ENCODE results near the gene CYP2W1. TPM values are rescaled to one million over a fixed set of nuclear protein-coding genes. Genes with fewer than 3 reads are reported as not detected.
"Not testable (repeated sequence)": the region's sequence is repeated elsewhere in the genome, so short reads cannot be mapped to it uniquely, and the experiment has no call there.

The CYP2W1 gene
- total and polyA plus RNA-seq, 4 experiments from 2014 or later: not detected

DNA sequence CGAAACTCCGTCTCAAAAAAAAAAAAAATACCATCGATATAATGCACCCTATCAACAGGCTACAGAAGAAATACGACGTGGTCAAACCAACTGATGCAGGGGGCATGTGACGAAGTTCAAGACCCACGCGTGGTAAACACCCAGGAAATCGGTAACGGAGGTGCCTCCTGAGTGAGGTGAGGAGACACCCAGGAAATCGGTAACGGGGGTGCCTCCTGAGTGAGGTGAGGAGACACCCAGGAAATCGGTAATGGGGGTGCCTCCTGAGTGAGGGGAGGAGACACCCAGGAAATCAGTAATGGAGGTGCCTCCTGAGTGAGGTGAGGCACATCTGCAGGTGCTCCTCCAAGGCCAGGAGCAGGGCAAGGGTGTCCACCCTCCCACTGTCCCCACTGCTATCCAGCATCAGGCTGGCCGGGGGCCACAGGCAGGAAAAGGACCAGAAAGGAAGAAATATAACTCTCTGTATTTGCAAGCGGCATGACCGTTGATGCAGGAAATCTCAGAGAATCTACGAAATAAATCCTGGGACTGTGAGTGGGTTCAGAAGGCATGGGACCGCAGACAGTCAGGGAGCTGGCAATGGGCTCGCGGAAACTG lies 50.7 kb downstream of the CYP2W1 start:
- Histone ChIP-seq H3K27ac (ENCODE audit: low read depth, low read length) (peak overlapping the region; percentile 7), H3K9me3 (ENCODE audit: control insufficient read depth in 1 of 2, low read length in 2 of 2) (no peaks in the 10 kb centered on the region), H3K27me3 (ENCODE audit: insufficient read depth, low read length) (no peaks in the 10 kb centered on the region), H3K4me1 (ENCODE audit: insufficient read depth, low read length) (peaks cover 46% of the 10 kb centered on the region), H3K4me3 (ENCODE audit: low read length in 2 of 2) (peak overlapping the region in 1 of 2 donors; percentile 20), H3K36me3 (ENCODE audit: insufficient read depth, low read length) (no peaks in the 10 kb centered on the region)
- peak; percentile 70 to 79 (median 74) for DNase-seq
- H3K4me1 Mint-ChIP-seq: peaks cover 30 to 62% (median 42%) of the 10 kb centered on the region in 4 donors
- peak overlapping the region; percentile 62 to 98 (median 94) for H3K27ac Mint-ChIP-seq
- H3K9me3 Mint-ChIP-seq: no peaks in the 10 kb centered on the region
- peak overlapping the region; percentile 46 to 88 (median 80) for H3K4me3 Mint-ChIP-seq
- H3K27me3 Mint-ChIP-seq: no peaks in the 10 kb centered on the region
- intact Hi-C loops (cut with micrococcal nuclease): no loop called here
- CTCF ChIA-PET (ENCODE audit: partially characterized antibody): interaction anchor here (0.7 to 1.7 kb wide), 5 partner anchors 11 to 57 kb away, joined by 3 to 7 read pairs (median 3); partner anchors contain the start of gene GPR146
- POLR2A ChIA-PET (ENCODE audit: partially characterized antibody): interaction anchor here (1.1 to 1.7 kb wide), 2 partner anchors 10 to 12 kb away, joined by 3 to 5 read pairs; no protein-coding TSS in a partner anchor
- H3K36me3 Mint-ChIP-seq: no peaks in the 10 kb centered on the region

DNA sequence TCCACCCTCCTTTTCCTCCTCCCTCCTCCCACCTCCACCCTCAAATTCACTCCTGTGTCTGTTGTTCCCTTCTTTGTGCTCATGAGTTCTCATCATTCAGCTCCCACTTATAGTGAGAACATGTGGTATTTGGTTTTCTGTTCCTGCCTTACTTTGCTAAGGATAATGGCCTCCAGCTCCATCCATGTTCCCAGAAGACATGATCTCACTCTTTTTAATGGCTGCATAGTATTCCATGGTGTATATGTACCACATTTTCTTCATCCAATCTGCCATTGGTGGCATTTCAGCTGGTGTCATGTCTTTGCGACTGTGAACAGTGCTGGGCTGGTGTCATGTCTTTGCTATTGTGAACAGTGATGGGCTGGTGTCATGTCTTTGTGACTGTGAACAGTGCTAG lies 51.8 kb downstream of the CYP2W1 start:
- ChIA-PET POLR2A (ENCODE audit: partially characterized antibody) (interaction anchor here (1.1 to 1.7 kb wide), 2 partner anchors 9 to 11 kb away, joined by 3 to 5 read pairs; no protein-coding TSS in a partner anchor), CTCF (ENCODE audit: partially characterized antibody) (interaction anchor here (1.3 to 1.7 kb wide), 2 partner anchors 10 to 42 kb away, joined by 4 to 7 read pairs; partner anchors contain the start of gene GPR146)
- H3K4me1 ChIP-seq (ENCODE audit: insufficient read depth, low read length): peaks cover 35% of the 10 kb centered on the region
- H3K27me3 Mint-ChIP-seq; H3K36me3 Mint-ChIP-seq; H3K9me3 ChIP-seq (ENCODE audit: control insufficient read depth in 1 of 2, low read length in 2 of 2); H3K27ac ChIP-seq (ENCODE audit: low read depth, low read length); H3K36me3 ChIP-seq (ENCODE audit: insufficient read depth, low read length); H3K9me3 Mint-ChIP-seq; intact Hi-C loops (cut with micrococcal nuclease); H3K4me3 ChIP-seq (ENCODE audit: low read length in 2 of 2); DNase-seq; H3K27me3 ChIP-seq (ENCODE audit: insufficient read depth, low read length): not testable (repeated sequence)
- H3K4me1 Mint-ChIP-seq: peaks cover 27 to 51% (median 34%) of the 10 kb centered on the region in 4 donors
- peak overlapping the region in 5 of 8 donors; percentile 9 to 60 (median 38) for H3K4me3 Mint-ChIP-seq
- H3K27ac Mint-ChIP-seq: peak overlapping the region in 3 of 7 donors; percentile 42 to 78 (median 75)

DNA sequence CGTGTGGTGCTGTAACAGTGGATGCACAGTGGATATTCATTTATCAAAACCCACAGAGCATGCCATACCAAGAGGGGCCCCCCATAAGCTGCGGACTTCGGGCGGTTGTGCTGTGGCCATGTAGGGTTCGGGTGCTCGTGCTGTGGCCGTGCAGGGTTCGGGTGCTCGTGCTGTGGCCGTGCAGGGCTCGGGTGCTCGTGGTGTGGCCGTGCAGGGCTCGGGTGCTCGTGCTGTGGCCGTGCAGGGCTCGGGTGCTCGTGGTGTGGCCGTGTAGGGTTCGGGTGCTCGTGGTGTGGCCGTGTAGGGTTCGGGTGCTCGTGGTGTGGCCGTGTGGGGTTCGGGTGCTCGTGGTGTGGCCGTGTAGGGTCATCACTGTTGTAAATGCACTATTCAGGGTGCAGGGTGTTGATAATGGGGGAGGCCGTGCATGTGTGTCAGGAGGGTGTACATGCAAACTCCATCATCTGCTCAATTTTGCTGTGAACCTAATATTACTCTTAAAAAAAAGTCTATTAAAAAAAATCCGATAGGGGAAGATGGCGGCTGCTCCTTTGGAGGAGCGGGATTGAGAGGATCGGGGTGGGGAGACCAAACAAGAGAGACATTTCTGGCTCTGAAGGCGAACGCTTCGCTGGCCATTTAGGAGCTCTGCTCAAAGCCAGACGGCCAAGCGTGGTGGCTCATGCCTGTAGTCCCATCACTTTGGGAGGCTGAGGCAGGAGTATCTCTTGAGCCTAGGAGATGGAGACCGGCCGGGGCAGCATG lies 53.4 kb downstream of the CYP2W1 start:
- H3K9me3 Mint-ChIP-seq; H3K36me3 ChIP-seq (ENCODE audit: insufficient read depth, low read length); intact Hi-C loops (cut with micrococcal nuclease); H3K9me3 ChIP-seq (ENCODE audit: control insufficient read depth in 1 of 2, low read length in 2 of 2); CTCF ChIA-PET (ENCODE audit: partially characterized antibody); H3K27ac ChIP-seq (ENCODE audit: low read depth, low read length); DNase-seq; H3K4me3 ChIP-seq (ENCODE audit: low read length in 2 of 2); H3K27me3 Mint-ChIP-seq; H3K4me3 Mint-ChIP-seq; H3K27me3 ChIP-seq (ENCODE audit: insufficient read depth, low read length); POLR2A ChIA-PET (ENCODE audit: partially characterized antibody); H3K36me3 Mint-ChIP-seq: not testable (repeated sequence)
- Mint-ChIP-seq H3K27ac (peak overlapping the region in 1 of 7 donors; percentile 70), H3K4me1 (peaks cover 22 to 36% (median 31%) of the 10 kb centered on the region in 4 donors)
- H3K4me1 ChIP-seq (ENCODE audit: insufficient read depth, low read length): peaks cover 27% of the 10 kb centered on the region

Small RNA genes within 50 kb of the gene (microRNA-seq; reads per million reads assigned to microRNA genes)
- gene MIR339 (ENCODE audit: borderline microRNAs expressed, borderline number of aligned reads, borderline replicate concordance): 1,317 reads per million, percentile 90 among the genes with 10 or more reads in this experiment

Other genes starting within 250 kb of the CYP2W1 start
- 100 to 1,000 TPM; 198 to 210 TPM for gene SUN1, start 150.7 kb upstream of the CYP2W1 start, total RNA-seq
- gene SUN1, start 150.7 kb upstream of the CYP2W1 start, polyA plus RNA-seq: 10 to 100 TPM; 53.7 to 63.3 TPM
- gene GET4, start 106.6 kb upstream of the CYP2W1 start, total RNA-seq: 10 to 100 TPM; 47.4 to 51.6 TPM
- 10 to 100 TPM; 22.0 to 28.7 TPM for gene GET4, start 106.6 kb upstream of the CYP2W1 start, polyA plus RNA-seq
- gene ADAP1, start 28.5 kb upstream of the CYP2W1 start, total RNA-seq: 1 to 10 TPM; 9.7 to 10.0 TPM
- gene ADAP1, start 28.5 kb upstream of the CYP2W1 start, polyA plus RNA-seq: 1 to 10 TPM; 5.1 to 7.9 TPM
- 10 to 100 TPM; 46.2 to 50.0 TPM for gene COX19, start 7.6 kb upstream of the CYP2W1 start, total RNA-seq
- gene COX19, start 7.6 kb upstream of the CYP2W1 start, polyA plus RNA-seq: 10 to 100 TPM; 20.5 to 20.8 TPM
- gene GPR146, start 61.4 kb downstream of the CYP2W1 start, total RNA-seq: 10 to 100 TPM in 1 of 2 experiments, 1 to 10 TPM in 1; 8.8 to 10.1 TPM
- gene GPR146, start 61.4 kb downstream of the CYP2W1 start, polyA plus RNA-seq: 10 to 100 TPM; 10.0 to 22.2 TPM
- not detected for gene GPER1, start 104.9 kb downstream of the CYP2W1 start, total RNA-seq
- not detected for gene GPER1, start 104.9 kb downstream of the CYP2W1 start, polyA plus RNA-seq
- 10 to 100 TPM; 30.9 to 32.4 TPM for gene ZFAND2A, start 177.0 kb downstream of the CYP2W1 start, total RNA-seq
- 10 to 100 TPM; 41.8 to 60.7 TPM for gene ZFAND2A, start 177.0 kb downstream of the CYP2W1 start, polyA plus RNA-seq
- gene UNCX, start 249.7 kb downstream of the CYP2W1 start, total RNA-seq: not detected
- not detected for gene UNCX, start 249.7 kb downstream of the CYP2W1 start, polyA plus RNA-seq

Data from CD4-positive, alpha-beta memory T cell (primary cell).